HepG2 (cell line): ENCODE measurements around the gene PCCB. TPM values are rescaled to one million over a fixed set of nuclear protein-coding genes. Genes with fewer than 3 reads are reported as not detected.

Experiments
- ATF1 ChIP-seq: IDR thresholded peaks from 2 replicates; pipeline ENCODE4 v1.6.1; 2016; ENCODE audit warnings: mild to moderate bottlenecking, control low read depth
- CEBPG ChIP-seq: IDR thresholded peaks from 2 replicates; pipeline ENCODE4 v1.6.1; 2016
- CREB1 ChIP-seq, 2 experiments: fragments of 450-650 bp in 1 of 2; IDR thresholded peaks; 2 replicates each; pipeline ENCODE4 v1.6.1; 2016 to 2017; ENCODE audit warnings: control low read depth in 1 of 2, mild to moderate bottlenecking in 1 of 2, missing compliant biosample characterization in 1 of 2, missing genetic modification characterization in 1 of 2
- ELF1 ChIP-seq: sonication (generic); formaldehyde crosslinking; IDR thresholded peaks from 2 replicates; pipeline ENCODE4 v1.4.0; 2020; ENCODE audit warnings: missing genetic modification reagents
- ELF3 ChIP-seq: IDR thresholded peaks from 2 replicates; pipeline ENCODE4 v1.6.1; 2016; ENCODE audit warnings: missing genetic modification reagents, missing compliant biosample characterization
- KDM3A ChIP-seq: IDR thresholded peaks from 2 replicates; pipeline ENCODE4 v1.6.1; 2018; ENCODE audit warnings: low read depth, missing compliant biosample characterization
- MIER2 ChIP-seq: IDR thresholded peaks from 2 replicates; pipeline ENCODE4 v1.6.1; 2016; ENCODE audit warnings: missing biosample characterization, missing genetic modification reagents
- NFYC ChIP-seq: IDR thresholded peaks from 2 replicates; pipeline ENCODE4 v1.6.1; 2016; ENCODE audit warnings: missing genetic modification reagents, missing compliant biosample characterization
- NPAS2 ChIP-seq: sonication (generic); formaldehyde crosslinking; IDR thresholded peaks from 2 replicates; pipeline ENCODE4 v1.8.0; 2022; ENCODE audit warnings: mild to moderate bottlenecking, missing genetic modification reagents, borderline replicate concordance
- REPIN1 ChIP-seq: sonication (generic); formaldehyde crosslinking; IDR thresholded peaks from 2 replicates; pipeline ENCODE4 v1.8.0; 2022; ENCODE audit warnings: missing genetic modification reagents, low read depth, mild to moderate bottlenecking, borderline replicate concordance
- RNF219 ChIP-seq: sonication (generic); formaldehyde crosslinking; IDR thresholded peaks from 2 replicates; pipeline ENCODE4 v1.5.0; 2020; ENCODE audit warnings: mild to moderate bottlenecking, missing genetic modification reagents
- SAP130 ChIP-seq: IDR thresholded peaks from 2 replicates; pipeline ENCODE4 v1.6.1; 2016; ENCODE audit warnings: low read depth
- TCF12 ChIP-seq, 2 experiments: fragments of 450-650 bp in 1 of 2; sonication (generic) in 1 of 2; formaldehyde crosslinking in 1 of 2; IDR thresholded peaks; 2 replicates each; pipeline versions ENCODE4 v1.6.1 to v1.8.0; 2017 to 2022; ENCODE audit warnings: antibody characterized with exemption in 1 of 2, mild to moderate bottlenecking in 1 of 2, missing genetic modification reagents in 1 of 2, moderate library complexity in 1 of 2
- ZBTB21 ChIP-seq: sonication (generic); formaldehyde crosslinking; IDR thresholded peaks from 2 replicates; pipeline ENCODE4 v1.4.0; 2020; ENCODE audit warnings: missing genetic modification reagents
- ZFP36L1 ChIP-seq: sonication (generic); formaldehyde crosslinking; IDR thresholded peaks from 2 replicates; pipeline ENCODE4 v1.8.0; 2022; ENCODE audit warnings: mild to moderate bottlenecking, missing genetic modification reagents, moderate library complexity
- ZNF10 ChIP-seq: sonication (generic); formaldehyde crosslinking; IDR thresholded peaks from 2 replicates; pipeline ENCODE4 v1.4.0; 2020; ENCODE audit warnings: mild to moderate bottlenecking, low read depth, missing genetic modification reagents, borderline replicate concordance
- ZNF17 ChIP-seq: sonication (generic); formaldehyde crosslinking; IDR thresholded peaks from 2 replicates; pipeline ENCODE4 v1.5.0; 2020; ENCODE audit warnings: mild to moderate bottlenecking, missing genetic modification reagents
- ZNF557 ChIP-seq: sonication (generic); formaldehyde crosslinking; IDR thresholded peaks from 2 replicates; pipeline ENCODE4 v1.4.0; 2020; ENCODE audit warnings: missing genetic modification reagents
- ZNF615 ChIP-seq: sonication (generic); formaldehyde crosslinking; IDR thresholded peaks from 2 replicates; pipeline ENCODE4 v1.5.0; 2020; ENCODE audit warnings: mild to moderate bottlenecking, missing genetic modification reagents, borderline replicate concordance
- ZNF644 ChIP-seq: IDR thresholded peaks from 2 replicates; pipeline ENCODE4 v1.6.1; 2016; ENCODE audit warnings: low read depth
- ZNF816 ChIP-seq: sonication (generic); formaldehyde crosslinking; IDR thresholded peaks from 2 replicates; pipeline ENCODE4 v1.8.0; 2022; ENCODE audit warnings: missing genetic modification reagents, mild to moderate bottlenecking, borderline replicate concordance
- polyA plus RNA-seq, 8 experiments: library from polyadenylated mRNA; depleted of rRNA in 3 of 8; stranded (reverse) in 7 of 8; unstranded in 1 of 8; fragments of >200 nt; fragmentation: Illumina TruSeq in 4 of 8; extraction: Trizol in 4 of 8; gene quantifications; 2 replicates each; pipeline versions ENCODE4 v1.2.1 to v1.2.3, GENCODE V29; 2011 to 2016; ENCODE audit warnings: low read depth in 4 of 8, missing spikeins in 1 of 8, mixed read lengths in 1 of 8; ENCODE audit not compliant: insufficient read depth in 1 of 8
- total RNA-seq, 5 experiments: library from RNA; depleted of rRNA; stranded (reverse); fragments of >200 nt; fragmentation: Illumina TruSeq; extraction: Trizol; gene quantifications; 2 replicates each; pipeline ENCODE4 v1.2.3, GENCODE V29; 2016; ENCODE audit warnings: low read depth in 1 of 5
- TF ChIP-seq, protein P1 (sequence below): IDR thresholded peaks from 2 replicates; pipeline ENCODE4 v1.6.1; 2018; ENCODE audit warnings: missing genetic modification reagents, mild to moderate bottlenecking, missing compliant biosample characterization
- TF ChIP-seq, protein P2 (sequence below): sonication (generic); formaldehyde crosslinking; IDR thresholded peaks from 2 replicates; pipeline ENCODE4 v1.5.0; 2020; ENCODE audit warnings: mild to moderate bottlenecking, missing genetic modification reagents

The PCCB gene
- total and polyA plus RNA-seq, 2 of the 13 experiments (the other 11 are each of a cell fraction or from before 2014, with no cell fraction given), result 84.1 to 88.7 TPM

DNA sequence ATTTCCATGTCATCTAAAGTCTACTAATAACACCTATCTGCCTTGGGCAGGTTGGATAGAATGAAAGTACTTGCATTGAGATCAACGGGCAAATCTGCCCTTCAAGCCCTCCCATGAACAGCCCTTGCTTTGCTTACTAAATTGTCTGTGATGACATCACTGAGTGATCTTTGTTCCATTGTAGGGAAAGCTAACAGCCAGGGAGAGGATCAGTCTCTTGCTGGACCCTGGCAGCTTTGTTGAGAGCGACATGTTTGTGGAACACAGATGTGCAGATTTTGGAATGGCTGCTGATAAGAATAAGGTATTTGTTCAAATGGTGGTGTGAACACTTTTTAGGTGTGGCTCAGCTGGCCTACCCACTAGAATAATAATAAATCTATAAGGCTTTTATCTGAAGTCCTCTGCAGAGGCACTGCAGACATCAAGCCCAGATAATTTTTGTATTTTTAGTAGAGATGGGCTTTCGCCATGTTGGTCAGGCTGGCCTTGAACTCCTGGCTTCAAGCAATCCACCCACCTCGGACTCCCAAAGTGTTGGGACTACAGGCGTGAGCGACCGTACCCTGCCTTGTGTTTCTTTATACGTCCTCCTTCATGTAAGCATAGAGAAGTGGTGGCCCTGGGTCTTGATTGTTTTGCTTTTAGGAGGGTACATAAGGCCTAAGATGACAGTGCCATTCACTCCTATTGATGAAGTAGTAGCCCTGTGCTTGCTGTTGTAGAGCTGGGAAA lies 5.7 kb downstream of the PCCB start (continued):
- no peak for TF ChIP-seq RNF219
- no peak for TF ChIP-seq NPAS2 (CRISPR knock-in tag)
- peak; percentile 68 for TF ChIP-seq CEBPG (CRISPR knock-in tag)
- TF ChIP-seq ZNF17 (CRISPR knock-in tag), result no peak
- peak; percentile 97 for TF ChIP-seq ZBTB21
- no peak for TF ChIP-seq ZNF10 (CRISPR knock-in tag)
- TF ChIP-seq TCF12 (IDR thresholded peaks at IDR 0.05), result no peak
- no peak for TF ChIP-seq TCF12 (CRISPR knock-in tag; IDR thresholded peaks at IDR 0.05)
- 0 out of 2 replicates have a peak, but pooled peaks have one; percentile 45 for TF ChIP-seq KDM3A
- TF ChIP-seq ELF3 (CRISPR knock-in tag), result peak; percentile 32
- TF ChIP-seq REPIN1, result peak; percentile 51; the same call in 1 of the 2 replicates
- no peak for TF ChIP-seq ELF1 (CRISPR knock-in tag)
- 0 out of 2 replicates have a peak, but pooled peaks have one; percentile 57 for TF ChIP-seq ZNF557
- no peak for TF ChIP-seq ZFP36L1 (CRISPR knock-in tag)
- no peak for TF ChIP-seq MIER2 (CRISPR knock-in tag)
- TF ChIP-seq, protein P1, sequence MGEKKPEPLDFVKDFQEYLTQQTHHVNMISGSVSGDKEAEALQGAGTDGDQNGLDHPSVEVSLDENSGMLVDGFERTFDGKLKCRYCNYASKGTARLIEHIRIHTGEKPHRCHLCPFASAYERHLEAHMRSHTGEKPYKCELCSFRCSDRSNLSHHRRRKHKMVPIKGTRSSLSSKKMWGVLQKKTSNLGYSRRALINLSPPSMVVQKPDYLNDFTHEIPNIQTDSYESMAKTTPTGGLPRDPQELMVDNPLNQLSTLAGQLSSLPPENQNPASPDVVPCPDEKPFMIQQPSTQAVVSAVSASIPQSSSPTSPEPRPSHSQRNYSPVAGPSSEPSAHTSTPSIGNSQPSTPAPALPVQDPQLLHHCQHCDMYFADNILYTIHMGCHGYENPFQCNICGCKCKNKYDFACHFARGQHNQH, result no peak
- peak; percentile 86 for TF ChIP-seq ATF1 (CRISPR knock-in tag)
- TF ChIP-seq CREB1 (IDR thresholded peaks at IDR 0.05), result peak; percentile 86
- peak; percentile 90 for TF ChIP-seq CREB1 (CRISPR knock-in tag; IDR thresholded peaks at IDR 0.05)
- peak; percentile 84 for TF ChIP-seq ZNF644 (CRISPR knock-in tag)
- TF ChIP-seq ZNF615 (CRISPR knock-in tag), result no peak
- TF ChIP-seq, protein P2, sequence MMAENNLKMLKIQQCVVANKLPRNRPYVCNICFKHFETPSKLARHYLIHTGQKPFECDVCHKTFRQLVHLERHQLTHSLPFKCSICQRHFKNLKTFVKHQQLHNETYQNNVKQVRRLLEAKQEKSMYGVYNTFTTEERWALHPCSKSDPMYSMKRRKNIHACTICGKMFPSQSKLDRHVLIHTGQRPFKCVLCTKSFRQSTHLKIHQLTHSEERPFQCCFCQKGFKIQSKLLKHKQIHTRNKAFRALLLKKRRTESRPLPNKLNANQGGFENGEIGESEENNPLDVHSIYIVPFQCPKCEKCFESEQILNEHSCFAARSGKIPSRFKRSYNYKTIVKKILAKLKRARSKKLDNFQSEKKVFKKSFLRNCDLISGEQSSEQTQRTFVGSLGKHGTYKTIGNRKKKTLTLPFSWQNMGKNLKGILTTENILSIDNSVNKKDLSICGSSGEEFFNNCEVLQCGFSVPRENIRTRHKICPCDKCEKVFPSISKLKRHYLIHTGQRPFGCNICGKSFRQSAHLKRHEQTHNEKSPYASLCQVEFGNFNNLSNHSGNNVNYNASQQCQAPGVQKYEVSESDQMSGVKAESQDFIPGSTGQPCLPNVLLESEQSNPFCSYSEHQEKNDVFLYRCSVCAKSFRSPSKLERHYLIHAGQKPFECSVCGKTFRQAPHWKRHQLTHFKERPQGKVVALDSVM, result no peak
- no peak for TF ChIP-seq NFYC (CRISPR knock-in tag)
- TF ChIP-seq SAP130 (CRISPR knock-in tag), result peak; percentile 81
- TF ChIP-seq ZNF816 (CRISPR knock-in tag), result no peak
